ENCODE results near the gene KRTAP6-1. TPM values are rescaled to one million over a fixed set of nuclear protein-coding genes. Genes with fewer than 3 reads are reported as not detected.

KRTAP6-1 gene
- total RNA-seq, 1 donor from 2014 or later, result not detected

DNA sequence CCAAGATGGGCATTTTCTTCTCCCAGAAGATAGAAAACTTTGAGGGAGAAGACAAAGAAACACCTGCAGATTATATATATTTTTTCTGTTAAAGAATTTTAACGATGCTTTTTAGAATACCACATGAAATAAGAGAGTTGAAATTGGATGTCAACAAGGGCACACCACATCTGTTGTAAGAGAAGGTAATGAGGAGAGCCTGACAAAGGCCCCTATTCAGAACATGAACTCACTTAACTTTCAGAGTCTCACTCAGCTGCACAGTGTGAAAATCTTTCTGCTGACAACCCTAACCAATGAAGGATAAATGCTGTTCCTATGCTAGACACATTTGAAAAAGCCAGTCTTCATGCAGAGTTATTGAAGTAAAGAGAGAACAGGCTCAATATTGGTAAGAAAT, 30.9 kb downstream of the KRTAP6-1 start:
- Histone ChIP-seq H3K27me3 (ENCODE audit: control insufficient read depth in 3 of 3, insufficient read depth in 3 of 3, low read length in 3 of 3) (no peaks in the 10 kb centered on the region), H3K36me3 (ENCODE audit: control insufficient read depth in 3 of 3, insufficient read depth in 3 of 3, low read length in 3 of 3) (no peaks in the 10 kb centered on the region), H3K9ac (ENCODE audit: low read depth in 1 of 3, low read length in 3 of 3) (no peak overlapping the region), H3K4me1 (ENCODE audit: control insufficient read depth in 3 of 3, insufficient read depth in 3 of 3, low read length in 3 of 3) (no peaks in the 10 kb centered on the region), H3K27ac (ENCODE audit: low read depth, low read length) (no peak overlapping the region), H3K9me3 (ENCODE audit: control insufficient read depth in 3 of 3, low read length in 3 of 3) (no peaks in the 10 kb centered on the region), H3K4me3 (ENCODE audit: low read length in 3 of 3) (no peak overlapping the region)

DNA sequence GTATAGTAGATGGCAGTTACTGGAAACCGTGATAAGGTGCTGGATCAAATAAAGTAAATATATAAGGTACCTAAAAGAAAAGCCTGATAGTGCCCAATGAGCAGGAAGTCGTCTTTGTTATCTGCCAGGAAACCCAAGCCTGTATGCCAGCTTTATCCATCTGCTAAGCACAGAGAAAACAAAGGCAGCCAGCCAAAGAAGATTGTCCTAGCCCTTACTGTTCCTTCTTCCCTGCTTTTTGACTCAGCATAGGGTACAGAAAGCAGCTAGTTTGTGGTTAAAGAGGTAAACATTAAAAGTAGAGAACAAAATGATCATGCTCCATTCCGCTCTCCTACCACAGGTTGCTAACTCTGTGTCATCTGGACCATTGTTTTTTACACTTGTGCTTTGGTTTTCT, 33.6 kb downstream of the KRTAP6-1 start:
- H3K4me1 ChIP-seq (ENCODE audit: control insufficient read depth in 3 of 3, insufficient read depth in 3 of 3, low read length in 3 of 3), result no peaks in the 10 kb centered on the region
- no peak overlapping the region for H3K4me3 ChIP-seq (ENCODE audit: low read length in 3 of 3)
- no peak overlapping the region for H3K27ac ChIP-seq (ENCODE audit: low read depth, low read length)
- no peaks in the 10 kb centered on the region for H3K9me3 ChIP-seq (ENCODE audit: control insufficient read depth in 3 of 3, low read length in 3 of 3)
- H3K27me3 ChIP-seq (ENCODE audit: control insufficient read depth in 3 of 3, insufficient read depth in 3 of 3, low read length in 3 of 3), result no peaks in the 10 kb centered on the region
- H3K9ac ChIP-seq (ENCODE audit: low read depth in 1 of 3, low read length in 3 of 3), result no peak overlapping the region
- H3K36me3 ChIP-seq (ENCODE audit: control insufficient read depth in 3 of 3, insufficient read depth in 3 of 3, low read length in 3 of 3), result no peaks in the 10 kb centered on the region

DNA sequence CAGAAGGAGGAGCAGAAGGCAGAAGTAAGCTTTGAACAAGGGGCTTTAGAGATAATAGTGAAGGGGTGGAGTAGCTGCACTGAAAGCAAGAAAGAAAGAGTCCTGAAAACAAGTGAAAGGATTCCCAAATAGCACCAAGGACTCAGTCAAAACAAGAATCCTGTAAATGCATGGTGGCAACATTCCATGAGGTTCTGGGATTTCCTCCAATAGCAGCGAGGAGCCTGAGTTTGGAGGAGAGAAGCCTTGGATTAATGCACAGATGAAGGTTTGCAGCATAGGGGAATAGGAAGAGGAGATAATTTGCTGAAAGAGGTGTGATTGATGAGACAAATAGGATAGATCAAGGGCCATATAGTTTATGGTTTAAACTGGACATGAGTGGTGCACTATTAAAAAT, 34.4 kb downstream of the KRTAP6-1 start:
- no peak overlapping the region for H3K4me3 ChIP-seq (ENCODE audit: low read length in 3 of 3)
- H3K27ac ChIP-seq (ENCODE audit: low read depth, low read length), result no peak overlapping the region
- H3K36me3 ChIP-seq (ENCODE audit: control insufficient read depth in 3 of 3, insufficient read depth in 3 of 3, low read length in 3 of 3), result no peaks in the 10 kb centered on the region
- H3K4me1 ChIP-seq (ENCODE audit: control insufficient read depth in 3 of 3, insufficient read depth in 3 of 3, low read length in 3 of 3), result no peaks in the 10 kb centered on the region
- H3K9me3 ChIP-seq (ENCODE audit: control insufficient read depth in 3 of 3, low read length in 3 of 3), result no peaks in the 10 kb centered on the region
- no peak overlapping the region for H3K9ac ChIP-seq (ENCODE audit: low read depth in 1 of 3, low read length in 3 of 3)
- H3K27me3 ChIP-seq (ENCODE audit: control insufficient read depth in 3 of 3, insufficient read depth in 3 of 3, low read length in 3 of 3), result no peaks in the 10 kb centered on the region

DNA sequence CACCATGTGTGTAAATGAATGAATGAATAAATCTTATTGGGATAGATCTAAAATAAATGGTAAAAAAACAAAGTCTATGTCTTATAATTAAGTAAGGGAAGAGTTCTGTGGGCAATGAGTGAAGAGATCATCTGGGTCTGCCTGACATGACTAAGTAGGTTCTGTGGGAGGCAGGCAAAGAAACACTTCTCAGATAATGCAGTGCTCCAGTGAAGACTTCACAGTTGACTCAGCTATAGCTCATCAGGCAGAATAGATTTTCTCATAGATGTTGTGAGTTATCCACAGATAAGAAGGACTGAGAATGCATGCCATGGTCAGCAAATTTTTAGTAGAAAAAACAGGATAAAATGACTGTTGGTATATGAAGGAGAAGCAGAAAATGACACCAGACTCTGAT, 36.0 kb downstream of the KRTAP6-1 start:
- Histone ChIP-seq H3K4me3 (ENCODE audit: low read length in 3 of 3) (no peak overlapping the region), H3K27me3 (ENCODE audit: control insufficient read depth in 3 of 3, insufficient read depth in 3 of 3, low read length in 3 of 3) (no peaks in the 10 kb centered on the region), H3K4me1 (ENCODE audit: control insufficient read depth in 3 of 3, insufficient read depth in 3 of 3, low read length in 3 of 3) (no peaks in the 10 kb centered on the region), H3K9me3 (ENCODE audit: control insufficient read depth in 3 of 3, low read length in 3 of 3) (no peaks in the 10 kb centered on the region), H3K36me3 (ENCODE audit: control insufficient read depth in 3 of 3, insufficient read depth in 3 of 3, low read length in 3 of 3) (no peaks in the 10 kb centered on the region), H3K27ac (ENCODE audit: low read depth, low read length) (no peak overlapping the region), H3K9ac (ENCODE audit: low read depth in 1 of 3, low read length in 3 of 3) (no peak overlapping the region)

DNA sequence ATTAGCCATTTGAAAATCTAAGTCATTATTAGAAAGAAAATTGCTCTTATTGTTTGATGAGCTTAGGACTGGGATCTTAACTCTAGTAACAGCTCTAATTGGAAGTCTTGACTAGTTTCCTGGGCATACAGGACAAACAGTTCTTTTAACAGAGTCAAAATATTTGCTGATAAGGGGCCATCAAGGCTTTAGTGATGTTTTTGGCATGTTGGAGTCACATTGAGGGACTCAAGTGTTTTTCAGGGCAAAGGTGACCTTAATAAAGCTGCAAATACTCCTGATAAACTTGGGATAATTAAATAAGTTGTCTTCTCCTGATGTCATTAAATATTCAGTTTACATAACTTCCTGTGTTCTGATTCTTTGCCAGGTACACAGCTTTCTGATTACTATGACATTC, 46.1 kb downstream of the KRTAP6-1 start:
- no peak overlapping the region for H3K27ac ChIP-seq (ENCODE audit: low read depth, low read length)
- H3K36me3 ChIP-seq (ENCODE audit: control insufficient read depth in 3 of 3, insufficient read depth in 3 of 3, low read length in 3 of 3), result no peaks in the 10 kb centered on the region
- H3K9ac ChIP-seq (ENCODE audit: low read depth in 1 of 3, low read length in 3 of 3), result no peak overlapping the region
- H3K4me1 ChIP-seq (ENCODE audit: control insufficient read depth in 3 of 3, insufficient read depth in 3 of 3, low read length in 3 of 3), result no peaks in the 10 kb centered on the region
- no peaks in the 10 kb centered on the region for H3K9me3 ChIP-seq (ENCODE audit: control insufficient read depth in 3 of 3, low read length in 3 of 3)
- no peak overlapping the region for H3K4me3 ChIP-seq (ENCODE audit: low read length in 3 of 3)
- no peaks in the 10 kb centered on the region for H3K27me3 ChIP-seq (ENCODE audit: control insufficient read depth in 3 of 3, insufficient read depth in 3 of 3, low read length in 3 of 3)

DNA sequence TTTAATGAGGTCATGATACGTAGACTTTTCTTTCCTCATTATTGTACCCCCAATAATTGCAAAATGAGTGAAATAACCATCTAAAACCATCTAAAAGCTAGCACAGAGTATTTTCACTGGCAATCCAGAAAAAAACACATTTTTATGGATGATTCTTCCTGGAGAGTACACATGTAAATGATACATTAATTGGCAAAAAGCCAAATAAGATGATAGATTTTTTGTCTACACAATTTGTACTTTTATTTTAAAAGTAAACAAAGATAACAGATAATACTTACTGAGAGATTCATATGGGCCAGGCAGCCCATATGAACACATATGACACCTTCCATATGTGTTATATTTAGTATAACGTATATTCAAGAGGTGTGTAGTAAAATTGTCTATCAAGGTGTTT, 50.1 kb downstream of the KRTAP6-1 start:
- H3K9me3 ChIP-seq (ENCODE audit: control insufficient read depth in 3 of 3, low read length in 3 of 3), result no peaks in the 10 kb centered on the region
- H3K27me3 ChIP-seq (ENCODE audit: control insufficient read depth in 3 of 3, insufficient read depth in 3 of 3, low read length in 3 of 3), result no peaks in the 10 kb centered on the region
- no peak overlapping the region for H3K27ac ChIP-seq (ENCODE audit: low read depth, low read length)
- no peak overlapping the region for H3K9ac ChIP-seq (ENCODE audit: low read depth in 1 of 3, low read length in 3 of 3)
- H3K36me3 ChIP-seq (ENCODE audit: control insufficient read depth in 3 of 3, insufficient read depth in 3 of 3, low read length in 3 of 3), result no peaks in the 10 kb centered on the region
- H3K4me1 ChIP-seq (ENCODE audit: control insufficient read depth in 3 of 3, insufficient read depth in 3 of 3, low read length in 3 of 3), result no peaks in the 10 kb centered on the region
- H3K4me3 ChIP-seq (ENCODE audit: low read length in 3 of 3), result no peak overlapping the region

Small RNAs within 50 kb of the gene (small RNA-seq; reads per million reads assigned to genes)
- gene KRTAP20-1, result not detected
- not detected for gene KRTAP20-3
- not detected for gene KRTAP20-4
- not detected for gene KRTAP22-1
- gene KRTAP22-2, result not detected

Other genes starting within 250 kb of the KRTAP6-1 start
- not detected for gene KRTAP13-2, start 241.7 kb downstream of the KRTAP6-1 start, total RNA-seq
- not detected for gene KRTAP13-1, start 217.9 kb downstream of the KRTAP6-1 start, total RNA-seq
- not detected for gene KRTAP13-3, start 188.0 kb downstream of the KRTAP6-1 start, total RNA-seq
- gene KRTAP13-4, start 183.7 kb downstream of the KRTAP6-1 start, total RNA-seq, result not detected
- gene KRTAP15-1, start 173.7 kb downstream of the KRTAP6-1 start, total RNA-seq, result not detected
- not detected for gene KRTAP19-1, start 133.6 kb downstream of the KRTAP6-1 start, total RNA-seq
- not detected for gene KRTAP19-2, start 126.5 kb downstream of the KRTAP6-1 start, total RNA-seq
- gene KRTAP19-3, start 121.9 kb downstream of the KRTAP6-1 start, total RNA-seq, result not detected
- not detected for gene KRTAP19-4, start 116.8 kb downstream of the KRTAP6-1 start, total RNA-seq
- not detected for gene KRTAP19-5, start 111.8 kb downstream of the KRTAP6-1 start, total RNA-seq
- not detected for gene KRTAP19-6, start 72.1 kb downstream of the KRTAP6-1 start, total RNA-seq
- not detected for gene KRTAP19-7, start 52.6 kb downstream of the KRTAP6-1 start, total RNA-seq
- gene KRTAP22-2, start 23.5 kb downstream of the KRTAP6-1 start, total RNA-seq, result not detected
- gene KRTAP6-3, start 21.5 kb downstream of the KRTAP6-1 start, total RNA-seq, result not detected
- gene KRTAP6-2, start 15.0 kb downstream of the KRTAP6-1 start, total RNA-seq, result not detected
- not detected for gene KRTAP22-1, start 12.8 kb downstream of the KRTAP6-1 start, total RNA-seq
- gene KRTAP20-1, start 2.5 kb upstream of the KRTAP6-1 start, total RNA-seq, result not detected
- not detected for gene KRTAP20-4, start 6.7 kb upstream of the KRTAP6-1 start, total RNA-seq
- gene KRTAP20-2, start 21.3 kb upstream of the KRTAP6-1 start, total RNA-seq, result not detected
- not detected for gene KRTAP20-3, start 28.9 kb upstream of the KRTAP6-1 start, total RNA-seq
- gene KRTAP21-3, start 104.8 kb upstream of the KRTAP6-1 start, total RNA-seq, result not detected
- gene KRTAP21-2, start 133.3 kb upstream of the KRTAP6-1 start, total RNA-seq, result not detected
- gene KRTAP21-1, start 141.5 kb upstream of the KRTAP6-1 start, total RNA-seq, result not detected
- not detected for gene KRTAP8-1, start 199.3 kb upstream of the KRTAP6-1 start, total RNA-seq
- not detected for gene KRTAP7-1, start 215.8 kb upstream of the KRTAP6-1 start, total RNA-seq